ENCODE measurements around the gene IL1B.

GRCh38 chr2:112791019-112791418, 45.6 kb downstream of the IL1B start:
- TF ChIP-seq MXI1 (conservative IDR thresholded peaks at IDR 0.05; ENCODE audit: poor library complexity, severe bottlenecking) = no peak
- no peak for TF ChIP-seq EZH2 (IDR thresholded peaks at IDR 0.05; ENCODE audit: borderline replicate concordance, insufficient read depth, low read length, poor library complexity, severe bottlenecking)
- no peak for TF ChIP-seq SMC3 (conservative IDR thresholded peaks at IDR 0.05; ENCODE audit: poor library complexity)
- TF ChIP-seq CTCF (IDR thresholded peaks at IDR 0.05; ENCODE audit: poor library complexity, severe bottlenecking) = no peak
- TF ChIP-seq POLR2AphosphoS5 (IDR thresholded peaks at IDR 0.05) = no peak
